IMR-90 (cell line): Measurements from ENCODE around the gene GATA2. TPM values are rescaled to one million over a fixed set of nuclear protein-coding genes. Genes with fewer than 3 reads are reported as not detected.

ENCODE experiments used
- ATAC-seq: fragments of 200-7000 bp; cut with Tn5 transposase; 2 replicates; pipeline ENCODE4 v1.9.1; 2020; ENCODE audit warnings: low read depth, mild to moderate bottlenecking, moderate library complexity
- BruUV-seq: library from RNA; stranded (reverse); fragments of 400-500 nt; replicated peaks from 2 replicates; lab custom pipeline; 2021; lab: Mats Ljungman, UMichigan
- CTCF ChIA-PET: fragments of 300-600 bp; formaldehyde crosslinking; extraction: SDS; loops from one replicate; lab custom pipeline; 2021; ENCODE audit warnings: antibody characterized with exemption; lab: Yijun Ruan, JAX
- POLR2A ChIA-PET: fragments of 300-600 bp; sonication (Branson Sonifier 250); formaldehyde crosslinking; loops from one replicate; lab custom pipeline; 2022; ENCODE audit warnings: antibody characterized with exemption; ENCODE audit not compliant: unreplicated experiment; lab: Charles Lee
- DNase-seq: peaks from one replicate; pipeline ENCODE4 v3.0.0; 2013
- H2AFZ ChIP-seq: replicated peaks from 2 replicates; pipeline ENCODE3; 2013; ENCODE audit warnings: low read length, mild to moderate bottlenecking; ENCODE audit not compliant: poor library complexity
- H2AK5ac ChIP-seq: 2 replicates; pipeline ENCODE4 v1.6.1; 2013; ENCODE audit warnings: low read depth, low read length, inconsistent platforms
- H2AK9ac ChIP-seq: replicated peaks from 2 replicates; pipeline ENCODE3; 2013; ENCODE audit warnings: mild to moderate bottlenecking, low read depth, low read length, moderate library complexity; ENCODE audit not compliant: poor library complexity
- H2BK120ac ChIP-seq: 2 replicates; pipeline ENCODE4 v1.6.1; 2013; ENCODE audit warnings: low read depth, low read length, inconsistent platforms
- H2BK15ac ChIP-seq: 3 replicates; pipeline ENCODE4 v1.6.1; 2013; ENCODE audit warnings: low read depth, low read length, inconsistent platforms
- H2BK20ac ChIP-seq: 2 replicates; pipeline ENCODE4 v1.6.1; 2013; ENCODE audit warnings: low read depth, mild to moderate bottlenecking, inconsistent platforms, low read length, moderate library complexity
- H2BK5ac ChIP-seq: 2 replicates; pipeline ENCODE4 v1.6.1; 2013; ENCODE audit warnings: mild to moderate bottlenecking, low read depth, low read length, inconsistent platforms; ENCODE audit not compliant: poor library complexity, severe bottlenecking
- H3K14ac ChIP-seq: replicated peaks from 2 replicates; pipeline ENCODE4 v1.6.1; 2013; ENCODE audit warnings: low read depth, low read length, inconsistent platforms
- H3K18ac ChIP-seq: 2 replicates; pipeline ENCODE4 v1.6.1; 2013; ENCODE audit warnings: low read depth, low read length, control low read depth
- H3K23ac ChIP-seq: 2 replicates; pipeline ENCODE4 v1.6.1; 2013; ENCODE audit warnings: low read depth, low read length, inconsistent platforms
- H3K27ac ChIP-seq: 2 replicates; pipeline ENCODE4 v1.5.1; 2013; ENCODE audit warnings: mild to moderate bottlenecking, control low read depth, low read length; ENCODE audit not compliant: insufficient read depth
- H3K27me3 ChIP-seq: 2 replicates; pipeline ENCODE4 v1.6.1; 2013; ENCODE audit warnings: low read length; ENCODE audit not compliant: control insufficient read depth, insufficient read depth
- H3K36me3 ChIP-seq: 2 replicates; pipeline ENCODE4 v1.6.1; 2013; ENCODE audit warnings: low read length, mixed read lengths; ENCODE audit not compliant: control insufficient read depth, insufficient read depth
- H3K4ac ChIP-seq: 2 replicates; pipeline ENCODE4 v1.6.1; 2013; ENCODE audit warnings: low read depth, low read length, inconsistent platforms
- H3K4me1 ChIP-seq: 2 replicates; pipeline ENCODE4 v1.6.1; 2013; ENCODE audit warnings: low read length, mixed read lengths; ENCODE audit not compliant: control insufficient read depth, insufficient read depth
- H3K4me2 ChIP-seq: 2 replicates; pipeline ENCODE4 v1.6.1; 2013; ENCODE audit warnings: low read depth, mild to moderate bottlenecking, control low read depth, low read length, moderate library complexity
- H3K4me3 ChIP-seq: 2 replicates; pipeline ENCODE4 v1.5.1; 2013; ENCODE audit warnings: low read depth, mild to moderate bottlenecking, control low read depth, low read length, moderate library complexity; ENCODE audit not compliant: insufficient read depth
- H3K56ac ChIP-seq: 2 replicates; pipeline ENCODE4 v1.6.1; 2013; ENCODE audit warnings: low read length, inconsistent platforms; ENCODE audit not compliant: insufficient read depth; ENCODE audit errors: extremely low read depth
- H3K79me1 ChIP-seq, 2 experiments: 2 replicates each; pipeline ENCODE4 v1.6.1; 2013; ENCODE audit warnings: low read length in 2 of 2, inconsistent platforms in 1 of 2, low read depth in 1 of 2
- H3K9ac ChIP-seq: 2 replicates; pipeline ENCODE4 v1.6.1; 2013; ENCODE audit warnings: low read depth, low read length, control low read depth
- H3K9me1 ChIP-seq: 2 replicates; pipeline ENCODE4 v1.6.1; 2013; ENCODE audit warnings: low read length, inconsistent platforms; ENCODE audit not compliant: insufficient read depth
- H3K9me3 ChIP-seq: 2 replicates; pipeline ENCODE4 v1.6.1; 2013; ENCODE audit warnings: low read length; ENCODE audit not compliant: control insufficient read depth, insufficient read depth
- H4K20me1 ChIP-seq: 2 replicates; pipeline ENCODE4 v1.6.1; 2013; ENCODE audit warnings: low read length, inconsistent platforms; ENCODE audit not compliant: insufficient read depth
- H4K5ac ChIP-seq: 2 replicates; pipeline ENCODE4 v1.6.1; 2013; ENCODE audit warnings: mild to moderate bottlenecking, low read depth, low read length, control low read depth
- H4K8ac ChIP-seq, 2 experiments: 2 replicates each; pipeline ENCODE4 v1.6.1; 2013; ENCODE audit warnings: low read depth in 2 of 2, low read length in 2 of 2, control low read depth in 1 of 2, inconsistent platforms in 1 of 2
- H4K91ac ChIP-seq: 2 replicates; pipeline ENCODE4 v1.6.1; 2013; ENCODE audit warnings: low read depth, low read length, inconsistent platforms; ENCODE audit not compliant: insufficient read depth
- CEBPB ChIP-seq: IDR thresholded peaks from 2 replicates; pipeline ENCODE4 v1.6.1; 2012; ENCODE audit warnings: low read depth, low read length, improper control_type of control experiment
- CTCF ChIP-seq: conservative IDR thresholded peaks from 2 replicates; pipeline ENCODE4 v1.5.1; 2012; ENCODE audit warnings: mild to moderate bottlenecking, low read depth, low read length, improper control_type of control experiment
- FOS ChIP-seq: fragments of 150-350 bp; IDR thresholded peaks from 2 replicates; pipeline ENCODE4 v1.6.1; 2016; ENCODE audit warnings: low read depth, low read length
- MXI1 ChIP-seq: IDR thresholded peaks from 2 replicates; pipeline ENCODE4 v1.6.1; 2012; ENCODE audit warnings: low read depth, mild to moderate bottlenecking, low read length, moderate library complexity, borderline replicate concordance
- NFE2L2 ChIP-seq: fragments of 150-350 bp; IDR thresholded peaks from 2 replicates; pipeline ENCODE4 v1.6.1; 2016; ENCODE audit warnings: low read depth, mild to moderate bottlenecking, low read length
- POLR2A ChIP-seq: IDR thresholded peaks from 2 replicates; pipeline ENCODE4 v1.6.1; 2012; ENCODE audit warnings: mild to moderate bottlenecking, low read depth, low read length
- RAD21 ChIP-seq: IDR thresholded peaks from 2 replicates; pipeline ENCODE4 v1.6.1; 2012; ENCODE audit warnings: low read length, improper control_type of control experiment
- SMC3 ChIP-seq: fragments of 150-350 bp; IDR thresholded peaks from 2 replicates; pipeline ENCODE4 v1.6.1; 2016; ENCODE audit warnings: low read depth, mild to moderate bottlenecking, antibody characterized with exemption, low read length, moderate library complexity
- WGBS, 2 experiments: methylation state at CpG; one replicate each; pipeline versions ENCODE4 v1.1.5 to v1.1.7; 2013; ENCODE audit warnings: missing lambda C conversion rate in 2 of 2; ENCODE audit not compliant: insufficient read length in 1 of 2; ENCODE audit errors: extremely low coverage in 2 of 2; 5-methylcytosine and 5-hydroxymethylcytosine counted together
- dilution Hi-C: fragments of 300-500 bp; cut with HindIII; formaldehyde crosslinking; loops from one replicate; pipeline ENCODE4 v1.14.3; 2018; ENCODE audit warnings: low sequenced_read_pairs; ENCODE audit not compliant: unreplicated experiment
- in situ Hi-C: fragments of 300-500 bp; cut with MboI; formaldehyde crosslinking; loops from 3 replicates; pipeline ENCODE4 v1.14.3; 2019; ENCODE audit warnings: low sequenced_read_pairs, inconsistent platforms, mixed read lengths
- intact Hi-C: fragments of 100-400 bp; cut with micrococcal nuclease; formaldehyde crosslinking; loops from 2 replicates; pipeline ENCODE4 v1.10.0; 2022
- polyA plus RNA-seq, 3 experiments: library from polyadenylated mRNA; depleted of rRNA; stranded (reverse); fragments of >200 nt; gene quantifications; 2 replicates each; pipeline ENCODE4 v1.2.3, GENCODE V29; 2012; ENCODE audit warnings: low replicate concordance in 1 of 3
- total RNA-seq: library from RNA; depleted of rRNA; stranded (reverse); fragments of >200 nt; gene quantifications from 2 replicates; pipeline ENCODE4 v1.2.3, GENCODE V29; 2012
- TF ChIP-seq, protein P1 (sequence below): fragments of 150-350 bp; IDR thresholded peaks from 2 replicates; pipeline ENCODE4 v1.6.1; 2016; ENCODE audit warnings: low read depth, mild to moderate bottlenecking, low read length, moderate library complexity, borderline replicate concordance

The GATA2 gene
- total and polyA plus RNA-seq, 2 of the 4 experiments (the other 2 are of a cell fraction): 2.2 to 13.5 TPM

- no peak for DNase-seq
- Histone ChIP-seq H4K20me1 (no peaks in the 10 kb centered on the region), H2AK9ac (no peak overlapping the region), H4K5ac (no peak overlapping the region), H2BK5ac (no peak overlapping the region), H3K9ac (no peak overlapping the region), H3K9me1 (no peaks in the 10 kb centered on the region), H2AK5ac (no peak overlapping the region), H3K4me1 (no peaks in the 10 kb centered on the region), H2BK120ac (no peak overlapping the region), H2AFZ (no peak overlapping the region), H3K27me3 (peaks cover 33% of the 10 kb centered on the region), H2BK15ac (no peak overlapping the region), H4K8ac (no peak overlapping the region), H3K79me1 (no peaks in the 10 kb centered on the region), H3K36me3 (no peaks in the 10 kb centered on the region), H3K4me2 (no peak overlapping the region), H3K14ac (no peak overlapping the region), H3K23ac (no peak overlapping the region), H2BK20ac (no peak overlapping the region), H3K9me3 (no peaks in the 10 kb centered on the region; the same call in 1 of the 2 replicates), H3K18ac (no peak overlapping the region), H3K4ac (no peak overlapping the region), H3K56ac (no peak overlapping the region), H4K91ac (no peak overlapping the region), H3K27ac (no peak overlapping the region), H3K4me3 (no peak overlapping the region)
- ATAC-seq: no peak
- in situ Hi-C loops (no loop called here), dilution Hi-C loops (no loop called here), intact Hi-C loops (no loop called here)
- BruUV-seq: no TSS peak
- TF ChIP-seq NFE2L2 (no peak), POLR2A (no peak), CTCF (no peak), FOS (no peak), MXI1 (no peak), SMC3 (no peak), RAD21 (no peak), CEBPB (no peak)
- TF ChIP-seq, protein P1, sequence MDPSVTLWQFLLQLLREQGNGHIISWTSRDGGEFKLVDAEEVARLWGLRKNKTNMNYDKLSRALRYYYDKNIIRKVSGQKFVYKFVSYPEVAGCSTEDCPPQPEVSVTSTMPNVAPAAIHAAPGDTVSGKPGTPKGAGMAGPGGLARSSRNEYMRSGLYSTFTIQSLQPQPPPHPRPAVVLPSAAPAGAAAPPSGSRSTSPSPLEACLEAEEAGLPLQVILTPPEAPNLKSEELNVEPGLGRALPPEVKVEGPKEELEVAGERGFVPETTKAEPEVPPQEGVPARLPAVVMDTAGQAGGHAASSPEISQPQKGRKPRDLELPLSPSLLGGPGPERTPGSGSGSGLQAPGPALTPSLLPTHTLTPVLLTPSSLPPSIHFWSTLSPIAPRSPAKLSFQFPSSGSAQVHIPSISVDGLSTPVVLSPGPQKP: no peak
- 27% methylated on average over 2 of the region's 10 CpGs; no CpG with 5 or more reads in 1 of the 2 experiments for WGBS, 2 experiments
- POLR2A ChIA-PET: no interaction called here
- CTCF ChIA-PET: no interaction called here
Observed at GRCh38 chr3:128524374-128525299, 31.6 kb upstream of the GATA2 start.
